HL-60 (cell line): ENCODE data around the gene AP2A2.

Experiments
- DNase-seq, 2 experiments: peaks; one replicate each; pipeline ENCODE4 v3.0.0-alpha.2; 2010 to 2020; ENCODE audit warnings: low read depth in 1 of 2, low spot score in 1 of 2
- H3K27ac ChIP-seq: fragments of 250-450 bp; sonication (Bioruptor Pico); replicated peaks from 2 replicates; pipeline ENCODE4 v1.5.1; 2020; ENCODE audit warnings: mild to moderate bottlenecking, moderate library complexity
- H3K27me3 ChIP-seq: fragments of 250-450 bp; sonication (Bioruptor Pico); 2 replicates; pipeline ENCODE4 v1.5.1; 2021; ENCODE audit warnings: mild to moderate bottlenecking, moderate library complexity; ENCODE audit not compliant: insufficient read depth, poor library complexity, severe bottlenecking
- H3K4me3 ChIP-seq: replicated peaks from 2 replicates; pipeline ENCODE4 v1.5.1; 2011; ENCODE audit warnings: mild to moderate bottlenecking, control low read depth, low read length; ENCODE audit not compliant: insufficient read depth
- CTCF ChIP-seq: IDR thresholded peaks from one replicate; pipeline ENCODE4 v1.5.1; 2011; ENCODE audit warnings: low read length, control low read depth, inconsistent platforms; ENCODE audit not compliant: insufficient read depth
- GABPA ChIP-seq: IDR thresholded peaks from 2 replicates; pipeline ENCODE4 v1.6.1; 2012; ENCODE audit warnings: low read depth
- POLR2AphosphoS5 ChIP-seq: IDR thresholded peaks from 2 replicates; pipeline ENCODE4 v1.6.1; 2012; ENCODE audit warnings: low read depth
- REST ChIP-seq: IDR thresholded peaks from 2 replicates; pipeline ENCODE4 v1.6.1; 2012; ENCODE audit warnings: low read depth; ENCODE audit not compliant: insufficient replicate concordance
- SPI1 ChIP-seq: IDR thresholded peaks from 2 replicates; pipeline ENCODE4 v1.6.1; 2012; ENCODE audit warnings: low read depth, mild to moderate bottlenecking, borderline replicate concordance

AP2A2 gene

GRCh38 chr11:1018091-1018490, 92.4 kb downstream of the AP2A2 start:
- no peak for TF ChIP-seq GABPA
- TF ChIP-seq CTCF, result no peak
- no peak for TF ChIP-seq REST
- no peak for TF ChIP-seq SPI1
- TF ChIP-seq POLR2AphosphoS5, result no peak
- Histone ChIP-seq H3K27ac (no peak overlapping the region), H3K4me3 (no peak overlapping the region), H3K27me3 (no peaks in the 10 kb centered on the region)
- no peak for DNase-seq

- H3K27me3 ChIP-seq, result no peaks in the 10 kb centered on the region
- TF ChIP-seq POLR2AphosphoS5, result no peak
- no peak overlapping the region for H3K4me3 ChIP-seq
- DNase-seq, result no peak
- no peak overlapping the region for H3K27ac ChIP-seq
Observed at GRCh38 chr11:1019321-1019910, 93.7 kb downstream of the AP2A2 start.

GRCh38 chr11:1020211-1020905, 94.7 kb downstream of the AP2A2 start:
- TF ChIP-seq REST (no peak), CTCF (no peak), POLR2AphosphoS5 (no peak), GABPA (no peak), SPI1 (no peak)
- Histone ChIP-seq H3K4me3 (no peak overlapping the region), H3K27me3 (no peaks in the 10 kb centered on the region), H3K27ac (no peak overlapping the region)
- DNase-seq, result no peak

GRCh38 chr11:1022411-1022810, 96.7 kb downstream of the AP2A2 start:
- no peak for TF ChIP-seq SPI1
- no peak for TF ChIP-seq GABPA
- no peak for TF ChIP-seq POLR2AphosphoS5
- no peak for TF ChIP-seq REST
- TF ChIP-seq CTCF, result no peak
- no peaks in the 10 kb centered on the region for H3K27me3 ChIP-seq
- no peak overlapping the region for H3K27ac ChIP-seq
- no peak overlapping the region for H3K4me3 ChIP-seq
- DNase-seq, result no peak
